ENCODE measurements around the gene MALAT1.
"Not testable (repeated sequence)": the region's sequence is repeated elsewhere in the genome, so short reads cannot be mapped to it uniquely, and the experiment has no call there.

MALAT1 gene

DNA sequence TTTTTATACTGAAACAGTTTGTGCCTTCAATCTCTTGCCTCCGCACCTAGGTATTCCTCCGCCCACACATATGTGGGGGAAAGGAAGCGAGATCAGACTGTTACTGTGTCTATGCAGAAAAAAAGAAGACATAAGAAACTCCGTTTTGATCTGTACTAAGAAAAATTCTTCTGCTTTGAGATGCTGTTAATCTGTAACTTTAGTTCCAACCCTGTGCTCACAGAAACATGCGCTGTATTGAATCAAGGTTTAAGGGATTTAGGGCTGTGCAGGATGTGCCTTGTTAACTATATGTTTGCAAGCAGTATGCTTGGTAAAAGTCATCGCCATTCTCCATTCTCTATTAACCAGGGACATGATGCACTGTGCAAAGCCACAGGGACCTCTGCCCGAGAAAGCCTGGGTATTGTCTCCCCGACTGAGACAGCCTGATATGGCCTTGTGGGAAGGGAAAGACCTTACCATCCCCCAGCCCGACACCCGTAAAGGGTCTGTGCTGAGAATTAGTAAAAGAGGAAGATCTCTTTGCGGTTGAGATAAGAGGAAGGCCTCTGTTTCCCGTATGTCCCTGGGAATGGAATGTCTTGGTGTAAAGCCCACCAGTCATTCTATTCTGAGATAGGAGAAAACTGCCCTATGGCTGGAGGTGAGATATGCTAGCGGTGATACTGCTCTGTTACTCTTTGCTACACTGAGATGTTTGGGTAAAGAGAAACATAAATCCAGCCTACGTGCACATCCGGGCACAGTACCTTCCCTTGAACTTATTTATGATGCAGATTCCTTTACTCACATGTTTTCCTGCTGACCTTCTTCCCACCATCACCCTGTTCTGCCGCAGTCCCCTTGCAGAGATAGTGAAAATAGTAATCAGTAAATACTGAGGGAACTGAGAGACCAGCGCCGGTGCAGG, 24.1 kb downstream of the MALAT1 start:
- DNase-seq (ENCODE audit: low spot score) = not testable (repeated sequence)

DNA sequence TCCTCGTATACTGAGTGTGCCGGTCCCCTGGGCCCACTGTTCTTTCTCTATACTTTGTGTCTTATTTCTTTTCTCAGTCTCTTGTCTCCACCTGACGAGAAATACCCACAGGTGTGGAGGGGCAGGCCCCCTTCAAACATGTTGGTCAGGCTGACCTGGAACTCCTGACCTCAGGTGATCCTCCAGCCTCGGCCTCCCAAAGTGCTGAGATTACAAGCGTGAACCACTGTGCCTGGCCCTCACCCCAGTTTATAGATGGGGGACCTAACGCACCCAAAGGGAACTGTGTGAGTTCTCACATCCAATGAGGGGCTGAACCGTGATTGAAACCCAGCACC, 24.8 kb downstream of the MALAT1 start:
- DNase-seq (ENCODE audit: low spot score) = not testable (repeated sequence)

DNA sequence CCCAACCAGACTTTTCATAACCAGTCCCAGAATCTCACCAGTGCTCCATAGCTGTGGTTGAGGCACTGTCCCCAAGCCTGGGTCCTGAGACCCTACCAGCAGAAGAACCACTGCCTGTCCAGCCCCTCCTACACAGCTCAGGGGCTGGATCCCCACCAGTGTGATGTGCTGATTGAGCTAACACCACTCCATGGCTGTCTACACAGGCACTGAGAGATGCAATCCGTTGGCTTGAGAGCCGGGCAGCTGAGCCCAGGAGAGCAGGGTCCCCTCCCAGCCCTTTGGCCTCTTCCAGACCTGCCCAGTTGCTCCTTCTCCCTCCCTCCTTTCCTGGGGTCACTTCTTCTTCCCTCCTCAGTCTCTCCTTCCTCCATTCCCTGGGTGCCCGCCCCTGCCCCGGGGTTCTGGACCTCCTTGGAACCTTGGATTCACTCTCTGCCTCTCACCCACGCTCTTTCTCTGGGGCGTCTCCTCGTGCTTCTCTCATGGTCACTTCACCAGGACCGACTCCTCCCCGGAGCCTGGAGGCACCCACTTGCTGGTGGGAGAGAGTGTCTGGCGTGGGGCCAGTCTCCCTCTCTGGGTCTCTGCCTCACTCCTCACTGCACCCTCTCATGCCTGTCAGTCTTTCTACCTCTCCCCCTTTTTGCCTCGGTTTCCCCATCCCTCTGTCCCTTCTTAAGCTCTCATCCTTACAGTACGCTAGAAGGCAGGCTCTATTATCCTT, 25.3 kb downstream of the MALAT1 start:
- no peak for DNase-seq (ENCODE audit: low spot score)

DNA sequence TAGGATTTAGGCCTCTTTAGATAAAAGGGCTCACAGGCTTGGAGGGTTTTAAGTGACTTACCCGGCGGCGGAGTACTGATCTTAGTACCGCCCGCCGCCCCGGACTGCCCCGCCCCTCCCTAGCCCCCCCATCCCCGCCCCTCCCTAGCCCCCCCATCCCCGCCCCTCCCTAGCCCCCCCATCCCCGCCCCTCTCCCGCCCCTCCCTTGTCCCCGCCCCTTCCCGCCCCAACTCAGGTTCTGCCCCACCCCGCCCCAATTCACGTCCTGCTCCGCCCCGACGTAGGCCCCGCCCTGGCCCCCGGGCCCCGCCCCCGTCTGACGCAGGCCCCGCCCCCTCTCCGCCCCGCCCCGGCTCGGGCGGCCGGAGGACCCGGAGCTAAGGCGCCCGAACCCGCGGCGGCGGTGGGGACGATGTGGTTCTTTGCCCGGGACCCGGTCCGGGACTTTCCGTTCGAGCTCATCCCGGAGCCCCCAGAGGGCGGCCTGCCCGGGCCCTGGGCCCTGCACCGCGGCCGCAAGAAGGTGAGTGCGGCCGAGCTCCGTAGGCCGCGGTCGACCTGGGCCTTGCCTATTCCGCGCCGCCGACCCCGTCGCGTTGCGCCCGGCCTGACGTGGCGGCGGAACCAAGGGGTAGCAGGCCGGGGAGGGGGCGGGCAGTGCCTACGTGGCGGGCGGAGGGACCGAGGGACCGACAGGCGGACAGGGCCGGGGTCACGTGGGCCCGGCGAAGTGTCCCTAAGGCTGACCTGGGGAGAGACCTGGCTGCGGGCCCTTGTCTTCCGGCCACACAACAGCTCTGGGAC, 26.1 kb downstream of the MALAT1 start, which contains the start of gene SCYL1:
Gene SCYL1, plus strand, starts transcription at position 343 of the 805 bp plus-strand sequence. Its CDS starts 71 bp downstream, at position 414.
- DNase-seq (ENCODE audit: low spot score) = peak; percentile 82

DNA sequence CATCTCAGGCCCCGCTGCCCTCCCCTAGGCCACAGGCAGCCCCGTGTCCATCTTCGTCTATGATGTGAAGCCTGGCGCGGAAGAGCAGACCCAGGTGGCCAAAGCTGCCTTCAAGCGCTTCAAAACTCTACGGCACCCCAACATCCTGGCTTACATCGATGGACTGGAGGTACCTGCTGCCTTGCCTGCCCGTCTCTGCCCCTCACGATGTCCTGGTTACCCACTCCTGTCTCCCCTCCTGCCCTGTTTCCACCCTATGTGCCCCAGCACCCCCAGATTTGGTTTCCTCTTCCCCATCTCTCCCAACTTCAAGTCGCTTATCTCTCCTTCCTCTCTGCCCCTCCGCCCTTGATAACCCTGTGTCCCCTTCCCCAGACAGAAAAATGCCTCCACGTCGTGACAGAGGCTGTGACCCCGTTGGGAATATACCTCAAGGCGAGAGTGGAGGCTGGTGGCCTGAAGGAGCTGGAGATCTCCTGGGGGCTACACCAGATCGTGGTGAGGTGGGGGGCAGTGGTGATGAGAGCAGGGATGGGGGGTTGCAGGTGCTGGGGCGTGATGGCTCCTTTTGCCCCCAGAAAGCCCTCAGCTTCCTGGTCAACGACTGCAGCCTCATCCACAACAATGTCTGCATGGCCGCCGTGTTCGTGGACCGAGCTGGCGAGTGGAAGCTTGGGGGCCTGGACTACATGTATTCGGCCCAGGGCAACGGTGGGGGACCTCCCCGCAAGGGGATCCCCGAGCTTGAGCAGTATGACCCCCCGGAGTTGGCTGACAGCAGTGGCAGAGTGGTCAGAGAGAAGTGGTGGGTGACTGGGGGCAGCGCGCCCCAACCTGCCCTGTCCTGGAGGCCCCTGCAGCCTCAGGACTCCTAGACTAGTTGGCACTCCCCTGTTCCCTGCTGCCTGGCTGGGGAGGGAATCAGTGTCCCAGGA, 27.0 kb downstream of the MALAT1 start:
- DNase-seq (ENCODE audit: low spot score) = no peak

DNA sequence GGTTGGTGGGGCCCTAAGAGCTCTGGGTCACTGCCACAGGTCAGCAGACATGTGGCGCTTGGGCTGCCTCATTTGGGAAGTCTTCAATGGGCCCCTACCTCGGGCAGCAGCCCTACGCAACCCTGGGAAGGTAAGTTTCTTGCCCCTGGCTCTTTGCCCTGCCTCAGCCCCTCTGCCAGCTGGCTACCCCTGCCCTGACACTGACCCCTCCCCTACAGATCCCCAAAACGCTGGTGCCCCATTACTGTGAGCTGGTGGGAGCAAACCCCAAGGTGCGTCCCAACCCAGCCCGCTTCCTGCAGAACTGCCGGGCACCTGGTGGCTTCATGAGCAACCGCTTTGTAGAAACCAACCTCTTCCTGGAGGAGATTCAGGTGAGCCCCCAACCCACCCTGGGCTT, 27.9 kb downstream of the MALAT1 start:
- no peak for DNase-seq (ENCODE audit: low spot score)

DNA sequence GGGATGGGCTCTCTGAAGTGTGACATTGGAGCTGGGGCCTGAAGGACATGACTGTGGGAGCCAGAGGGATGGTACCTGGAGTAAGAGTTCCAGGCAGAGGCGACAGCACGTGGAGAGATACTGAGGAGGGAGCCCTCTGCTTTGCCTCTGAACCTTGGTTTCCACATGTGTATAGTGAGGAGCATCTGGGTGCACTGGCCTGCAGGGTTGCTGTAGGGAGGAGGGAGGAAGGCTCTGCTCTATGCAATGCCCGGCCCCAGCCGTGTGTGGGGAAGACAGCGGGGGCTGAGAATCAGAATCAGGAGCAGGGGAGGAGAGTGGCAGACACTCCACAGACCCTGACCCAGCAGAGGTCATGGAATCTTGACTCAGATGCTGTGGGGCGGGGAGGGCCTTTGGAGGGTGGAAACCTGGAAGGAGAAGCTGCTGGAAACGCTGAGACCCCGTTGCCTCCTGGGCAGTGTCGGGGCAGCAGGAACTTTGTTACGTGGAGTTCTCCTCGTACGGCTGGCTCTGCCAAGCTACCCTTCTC, 30.0 kb downstream of the MALAT1 start:
- no peak for DNase-seq (ENCODE audit: low spot score)

DNA sequence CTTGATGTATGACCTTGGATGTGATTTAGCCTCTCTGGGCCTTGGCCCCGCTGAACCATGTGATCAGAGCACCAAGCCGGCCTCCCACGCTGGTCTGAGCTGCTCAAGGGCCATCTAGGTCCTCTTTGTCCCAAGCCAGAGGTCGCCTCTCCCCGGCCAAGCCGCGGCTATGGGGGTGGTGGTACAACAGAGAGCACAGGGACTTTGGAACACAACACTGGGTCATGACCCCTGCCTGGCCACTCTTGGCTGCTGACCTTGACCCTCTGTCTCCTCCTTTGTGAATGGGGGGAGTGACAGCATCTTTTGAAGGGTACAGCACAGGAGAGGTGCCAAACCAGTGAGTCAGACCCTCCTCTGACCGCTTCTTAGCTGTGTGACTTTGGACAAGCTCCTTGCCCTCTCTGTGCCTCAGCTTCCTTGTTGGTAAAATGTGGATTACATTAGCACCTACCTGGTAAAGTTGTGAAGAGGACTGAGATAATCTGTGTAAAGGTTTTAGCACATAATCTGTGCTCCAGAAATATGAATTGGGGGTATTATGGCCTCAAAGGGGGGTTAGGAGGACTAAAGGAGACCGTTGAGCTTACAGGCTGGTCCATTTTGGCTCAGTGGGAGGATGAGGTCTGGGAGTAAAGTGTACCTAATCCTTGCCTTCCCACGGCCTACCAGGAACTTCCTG, 30.8 kb downstream of the MALAT1 start:
- no peak for DNase-seq (ENCODE audit: low spot score)

DNA sequence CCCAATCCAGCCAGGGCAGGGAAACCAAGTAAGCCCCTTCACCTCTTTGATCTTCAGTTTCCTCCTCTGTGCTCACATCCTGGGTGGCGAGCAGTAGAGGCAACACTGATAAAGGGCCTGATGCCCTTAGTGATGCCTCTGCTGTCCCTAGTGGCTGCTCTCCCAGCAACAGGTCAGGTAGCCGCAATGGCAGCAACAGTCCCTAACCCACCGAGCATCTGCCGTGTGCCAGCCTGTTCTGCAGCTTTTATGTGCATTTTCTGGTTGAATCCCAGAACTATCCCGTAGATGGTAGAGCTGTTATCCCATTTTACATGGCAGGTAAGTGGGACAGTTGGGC, 31.3 kb downstream of the MALAT1 start:
- DNase-seq (ENCODE audit: low spot score) = no peak

DNA sequence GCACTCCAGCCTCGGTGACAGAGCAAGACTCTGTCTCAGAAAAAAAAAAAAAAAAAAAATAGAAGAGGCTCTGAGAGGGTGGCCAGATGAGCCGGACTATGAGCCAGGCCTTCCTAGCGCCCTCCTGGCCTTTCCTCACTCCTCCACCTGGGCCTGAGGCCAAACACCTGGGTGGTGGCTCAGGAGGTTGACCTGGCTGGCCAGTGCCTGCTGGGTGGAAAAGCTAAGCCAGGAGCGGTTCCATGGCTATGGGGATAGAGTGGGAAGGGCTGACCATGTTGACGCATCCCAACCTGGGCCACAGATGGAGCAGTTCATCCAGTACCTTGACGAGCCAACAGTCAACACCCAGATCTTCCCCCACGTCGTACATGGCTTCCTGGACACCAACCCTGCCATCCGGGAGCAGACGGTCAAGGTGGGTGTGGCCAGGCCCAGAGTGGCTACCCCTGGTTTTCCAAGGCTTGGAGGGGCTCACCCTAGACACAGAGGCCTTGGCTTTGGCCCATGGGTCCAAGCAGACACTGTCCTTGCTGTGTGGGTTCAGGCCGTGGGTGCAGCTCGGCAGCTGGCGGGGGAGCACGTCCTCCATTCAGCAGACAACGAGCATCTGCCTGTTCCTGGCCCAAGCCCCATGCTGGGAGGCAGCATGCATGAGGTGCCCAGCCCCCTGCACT, 33.7 kb downstream of the MALAT1 start:
- no peak for DNase-seq (ENCODE audit: low spot score)

DNA sequence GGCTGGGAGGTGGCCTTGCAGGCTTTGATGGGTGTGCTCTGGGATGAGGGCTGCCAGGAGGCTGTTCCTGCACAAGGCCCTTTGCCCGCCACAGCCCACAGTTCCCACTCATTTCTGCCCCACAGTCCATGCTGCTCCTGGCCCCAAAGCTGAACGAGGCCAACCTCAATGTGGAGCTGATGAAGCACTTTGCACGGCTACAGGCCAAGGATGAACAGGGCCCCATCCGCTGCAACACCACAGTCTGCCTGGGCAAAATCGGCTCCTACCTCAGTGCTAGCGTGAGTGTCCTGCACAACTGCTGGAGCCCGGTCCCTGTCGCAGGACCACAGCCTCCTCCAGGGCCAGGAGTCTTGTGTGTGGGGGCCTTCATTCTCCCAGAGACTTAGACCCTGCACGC, 36.3 kb downstream of the MALAT1 start:
- DNase-seq (ENCODE audit: low spot score) = no peak

DNA sequence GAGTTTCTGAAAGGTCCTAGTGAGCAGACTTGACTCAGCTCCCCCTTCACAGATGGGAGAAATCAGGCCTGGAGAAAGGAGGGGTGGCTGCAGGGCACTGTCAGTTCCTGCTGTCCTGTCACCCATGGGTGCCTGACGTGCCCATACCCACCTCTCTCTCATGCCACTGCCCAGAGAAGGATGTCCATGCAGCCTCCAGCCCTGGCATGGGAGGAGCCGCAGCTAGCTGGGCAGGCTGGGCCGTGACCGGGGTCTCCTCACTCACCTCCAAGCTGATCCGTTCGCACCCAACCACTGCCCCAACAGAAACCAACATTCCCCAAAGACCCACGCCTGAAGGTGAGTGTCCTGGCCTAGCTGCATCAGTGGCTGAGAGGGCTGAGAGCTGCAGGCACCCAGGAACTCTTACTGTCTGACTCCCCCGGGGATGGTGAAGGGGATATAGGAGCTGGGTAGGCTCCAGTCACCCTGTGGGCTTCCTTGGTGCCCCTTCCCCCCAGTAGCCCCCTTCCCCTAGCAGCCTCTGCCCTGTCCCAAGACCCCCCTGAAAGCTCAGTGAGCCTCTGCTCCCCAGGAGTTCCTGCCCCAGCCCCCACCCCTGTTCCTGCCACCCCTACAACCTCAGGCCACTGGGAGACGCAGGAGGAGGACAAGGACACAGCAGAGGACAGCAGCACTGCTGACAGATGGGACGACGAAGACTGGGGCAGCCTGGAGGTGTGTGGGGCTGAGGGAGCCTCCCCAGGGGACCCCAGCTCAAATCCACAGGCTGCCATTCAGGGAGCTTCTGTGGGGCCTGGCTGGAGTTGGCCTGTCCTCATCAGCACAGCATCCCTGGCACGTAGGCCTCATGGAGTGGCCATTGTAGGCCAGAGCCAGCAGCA, 37.8 kb downstream of the MALAT1 start:
- no peak for DNase-seq (ENCODE audit: low spot score)

DNA sequence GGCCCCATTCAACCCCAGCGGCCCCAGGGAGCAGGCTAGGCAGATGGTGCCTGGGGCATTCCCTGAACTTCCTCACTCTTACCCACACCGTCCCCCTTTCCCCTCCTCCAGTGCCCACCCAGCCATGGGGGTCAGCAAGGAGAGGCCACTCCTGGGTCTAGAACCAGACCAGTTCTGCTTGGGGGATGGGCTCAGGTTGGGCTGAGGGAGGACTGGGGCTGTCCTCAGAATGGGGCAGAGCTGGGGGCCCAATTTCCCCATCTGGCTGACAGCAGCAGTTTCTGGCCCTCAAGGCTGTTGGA, 38.4 kb downstream of the MALAT1 start:
- no peak for DNase-seq (ENCODE audit: low spot score)

DNA sequence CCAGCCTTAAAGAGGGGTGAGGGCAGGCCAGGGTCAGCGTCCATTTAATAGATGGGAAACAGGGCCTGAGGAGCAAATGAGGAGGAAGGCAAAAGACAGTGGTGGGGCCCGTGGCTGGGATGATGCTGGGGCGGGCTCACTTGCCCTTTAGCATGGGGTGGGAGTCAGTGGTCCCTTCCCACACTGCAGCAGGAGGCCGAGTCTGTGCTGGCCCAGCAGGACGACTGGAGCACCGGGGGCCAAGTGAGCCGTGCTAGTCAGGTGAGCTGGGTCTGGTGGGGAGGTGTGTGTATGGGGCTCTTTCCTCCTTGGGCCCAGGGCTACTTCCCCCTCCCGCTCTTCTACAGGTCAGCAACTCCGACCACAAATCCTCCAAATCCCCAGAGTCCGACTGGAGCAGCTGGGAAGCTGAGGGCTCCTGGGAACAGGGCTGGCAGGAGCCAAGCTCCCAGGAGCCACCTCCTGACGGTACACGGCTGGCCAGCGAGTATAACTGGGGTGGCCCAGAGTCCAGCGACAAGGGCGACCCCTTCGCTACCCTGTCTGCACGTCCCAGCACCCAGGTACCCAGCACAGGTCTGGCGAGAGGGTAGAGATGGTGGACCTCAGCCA, 38.9 kb downstream of the MALAT1 start:
- no peak for DNase-seq (ENCODE audit: low spot score)

DNA sequence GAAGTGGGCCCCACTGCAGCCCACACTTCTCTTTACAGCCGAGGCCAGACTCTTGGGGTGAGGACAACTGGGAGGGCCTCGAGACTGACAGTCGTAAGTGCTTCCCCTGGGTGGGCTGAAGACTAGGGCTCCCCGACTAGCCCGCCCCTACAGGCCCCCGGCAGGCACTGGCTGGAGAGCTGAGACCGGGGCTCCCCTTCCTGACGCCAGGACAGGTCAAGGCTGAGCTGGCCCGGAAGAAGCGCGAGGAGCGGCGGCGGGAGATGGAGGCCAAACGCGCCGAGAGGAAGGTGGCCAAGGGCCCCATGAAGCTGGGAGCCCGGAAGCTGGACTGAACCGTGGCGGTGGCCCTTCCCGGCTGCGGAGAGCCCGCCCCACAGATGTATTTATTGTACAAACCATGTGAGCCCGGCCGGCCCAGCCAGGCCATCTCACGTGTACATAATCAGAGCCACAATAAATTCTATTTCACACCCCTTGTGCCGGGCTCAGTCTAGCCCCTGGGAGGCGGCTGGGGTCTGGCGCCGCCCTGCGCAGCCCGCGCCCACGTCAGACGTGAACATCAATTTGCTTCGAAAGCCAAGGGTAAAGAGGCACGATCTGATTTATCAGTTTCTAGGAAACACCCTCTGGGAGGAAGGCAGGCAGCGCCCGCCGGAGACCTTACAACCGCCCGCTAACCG, 39.5 kb downstream of the MALAT1 start:
- DNase-seq (ENCODE audit: low spot score) = no peak

DNA sequence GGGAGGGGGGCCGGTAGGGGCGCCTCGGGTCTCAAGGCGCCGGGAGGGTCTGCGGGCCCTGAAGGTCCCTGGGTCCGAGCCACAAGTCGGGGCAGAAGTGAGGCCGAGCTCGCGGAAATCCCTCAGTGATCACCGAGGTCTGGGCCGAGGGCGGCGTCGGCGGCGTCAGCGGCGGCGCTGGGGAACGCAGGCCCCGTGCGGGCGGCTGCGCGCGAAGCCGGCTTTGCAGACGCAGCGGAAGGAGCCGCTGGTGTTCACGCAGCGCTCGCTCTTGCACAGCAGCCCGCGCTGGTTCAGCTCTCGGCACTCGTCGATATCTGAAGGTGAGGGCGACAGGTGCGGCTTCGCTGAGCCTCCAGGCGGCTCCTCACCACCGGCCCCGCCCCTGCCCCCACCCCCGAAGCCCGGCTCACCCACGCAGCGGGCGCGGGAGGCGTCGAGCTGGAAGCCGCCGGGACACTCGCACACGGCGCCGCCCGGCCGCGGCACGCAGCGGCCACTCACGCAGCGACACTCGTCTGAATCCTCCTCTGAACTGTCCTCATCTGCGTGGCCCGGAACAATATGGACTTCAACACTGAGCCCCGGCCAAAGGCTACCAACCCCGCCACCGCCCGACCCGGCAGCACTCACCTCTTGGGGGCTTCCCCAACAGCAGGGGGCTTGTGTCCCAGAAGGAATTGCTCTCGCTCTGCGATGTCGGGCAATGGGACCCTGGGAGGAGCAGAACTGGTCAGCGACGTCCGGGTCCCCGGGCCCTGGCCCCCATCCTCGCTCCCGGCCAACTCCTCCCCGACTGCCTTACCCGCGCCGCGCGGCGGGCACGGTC, 40.3 kb downstream of the MALAT1 start:
- DNase-seq (ENCODE audit: low spot score) = no peak

DNA sequence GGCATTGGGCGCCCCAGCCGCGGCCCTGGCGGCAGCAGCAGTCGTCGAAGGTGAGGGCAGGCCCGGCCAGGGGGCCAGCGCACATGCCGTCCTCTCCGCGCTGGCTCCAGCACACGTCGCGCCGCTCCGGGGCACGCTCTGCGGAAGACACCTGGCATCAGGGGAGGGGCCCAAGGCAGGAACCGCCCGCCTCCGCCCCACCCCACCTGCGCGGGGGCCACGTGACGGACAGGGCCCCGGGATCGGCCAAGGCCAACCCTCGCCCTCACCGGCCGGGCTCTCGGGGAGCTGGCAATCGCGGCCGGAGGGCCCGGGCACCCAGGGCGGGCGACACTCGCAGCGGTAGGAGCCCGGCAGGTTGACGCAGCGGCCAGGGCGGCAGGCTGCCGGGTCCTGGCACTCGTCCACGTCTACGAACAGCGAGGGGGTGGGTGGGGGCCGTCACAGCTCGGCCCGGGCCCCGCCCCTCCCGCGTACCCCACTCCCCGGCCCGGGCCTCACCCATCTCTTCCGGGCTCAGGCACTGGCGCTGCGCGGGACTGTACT, 41.0 kb downstream of the MALAT1 start:
- no peak for DNase-seq (ENCODE audit: low spot score)
